Activated naive CD8-positive, alpha-beta T cell (primary cell): ENCODE data around the gene IRS2.
A peak's percentile ranks its signal among the peaks of the same experiment; 100 is the strongest.
"Not testable (repeated sequence)": the region's sequence is repeated elsewhere in the genome, so short reads cannot be mapped to it uniquely, and the experiment has no call there.

ENCODE experiments used
- H3K27ac Mint-ChIP-seq: one replicate; pipeline ENCODE4 v1.8.0; 2021; ENCODE audit warnings: mixed read lengths
- H3K27me3 Mint-ChIP-seq: one replicate; pipeline ENCODE4 v1.8.0; 2021; ENCODE audit warnings: mixed read lengths
- H3K36me3 Mint-ChIP-seq: one replicate; pipeline ENCODE4 v1.8.0; 2021; ENCODE audit warnings: mixed read lengths
- H3K4me1 Mint-ChIP-seq: one replicate; pipeline ENCODE4 v1.8.0; 2021; ENCODE audit warnings: low read depth, mixed read lengths
- H3K4me3 Mint-ChIP-seq: one replicate; pipeline ENCODE4 v1.8.0; 2021; ENCODE audit warnings: mild to moderate bottlenecking, mixed read lengths
- H3K9me3 Mint-ChIP-seq: one replicate; pipeline ENCODE4 v1.8.0; 2021; ENCODE audit warnings: low read depth, mixed read lengths

IRS2 gene

GRCh38 chr13:109741966-109742365 lies 44.4 kb downstream of the IRS2 start:
- peaks cover 18% of the 10 kb centered on the region for H3K4me1 Mint-ChIP-seq
- no peak overlapping the region for H3K4me3 Mint-ChIP-seq
- H3K9me3 Mint-ChIP-seq, result no peaks in the 10 kb centered on the region
- peaks cover 2% of the 10 kb centered on the region for H3K36me3 Mint-ChIP-seq
- no peak overlapping the region for H3K27ac Mint-ChIP-seq
- no peaks in the 10 kb centered on the region for H3K27me3 Mint-ChIP-seq

GRCh38 chr13:109740721-109741120 lies 45.7 kb downstream of the IRS2 start:
- no peaks in the 10 kb centered on the region for H3K27me3 Mint-ChIP-seq
- H3K9me3 Mint-ChIP-seq, result no peaks in the 10 kb centered on the region
- H3K4me1 Mint-ChIP-seq, result peaks cover 18% of the 10 kb centered on the region
- no peak overlapping the region for H3K27ac Mint-ChIP-seq
- peaks cover 2% of the 10 kb centered on the region for H3K36me3 Mint-ChIP-seq
- no peak overlapping the region for H3K4me3 Mint-ChIP-seq

- Mint-ChIP-seq H3K4me1 (peaks cover 18% of the 10 kb centered on the region), H3K9me3 (no peaks in the 10 kb centered on the region), H3K27ac (no peak overlapping the region), H3K27me3 (no peaks in the 10 kb centered on the region), H3K36me3 (peaks cover 2% of the 10 kb centered on the region), H3K4me3 (no peak overlapping the region)
Observed at GRCh38 chr13:109740121-109740520, 46.3 kb downstream of the IRS2 start.

GRCh38 chr13:109738298-109738746 lies 48.1 kb downstream of the IRS2 start:
- Mint-ChIP-seq H3K4me3 (no peak overlapping the region), H3K27me3 (no peaks in the 10 kb centered on the region)

GRCh38 chr13:109737606-109738005 lies 48.8 kb downstream of the IRS2 start:
- no peaks in the 10 kb centered on the region for H3K9me3 Mint-ChIP-seq
- H3K27me3 Mint-ChIP-seq, result no peaks in the 10 kb centered on the region
- no peak overlapping the region for H3K4me3 Mint-ChIP-seq
- H3K36me3 Mint-ChIP-seq, result peaks cover 2% of the 10 kb centered on the region
- no peak overlapping the region for H3K27ac Mint-ChIP-seq
- H3K4me1 Mint-ChIP-seq, result peaks cover 8% of the 10 kb centered on the region

More at GRCh38 chr13:109738298-109738746, 48.1 kb downstream of the IRS2 start:
- peaks cover 9% of the 10 kb centered on the region for H3K4me1 Mint-ChIP-seq
- H3K27ac Mint-ChIP-seq, result no peak overlapping the region
- no peaks in the 10 kb centered on the region for H3K9me3 Mint-ChIP-seq
- H3K36me3 Mint-ChIP-seq, result peaks cover 2% of the 10 kb centered on the region

- Mint-ChIP-seq H3K27me3 (no peaks in the 10 kb centered on the region), H3K27ac (no peak overlapping the region), H3K9me3 (no peaks in the 10 kb centered on the region), H3K4me3 (no peak overlapping the region), H3K4me1 (peaks cover 10% of the 10 kb centered on the region), H3K36me3 (peaks cover 2% of the 10 kb centered on the region)
Observed at GRCh38 chr13:109737046-109737573, 49.3 kb downstream of the IRS2 start.

GRCh38 chr13:109735436-109735966 lies 50.9 kb downstream of the IRS2 start:
- no peak overlapping the region for H3K4me3 Mint-ChIP-seq
- H3K36me3 Mint-ChIP-seq, result no peaks in the 10 kb centered on the region
- H3K27ac Mint-ChIP-seq, result no peak overlapping the region

GRCh38 chr13:109734002-109734785 lies 52.2 kb downstream of the IRS2 start:
- Mint-ChIP-seq H3K36me3 (no peaks in the 10 kb centered on the region), H3K9me3 (no peaks in the 10 kb centered on the region), H3K4me1 (peaks cover 23% of the 10 kb centered on the region), H3K27ac (no peak overlapping the region), H3K27me3 (no peaks in the 10 kb centered on the region), H3K4me3 (no peak overlapping the region)

More at GRCh38 chr13:109735436-109735966, 50.9 kb downstream of the IRS2 start:
- Mint-ChIP-seq H3K9me3 (no peaks in the 10 kb centered on the region), H3K4me1 (peaks cover 23% of the 10 kb centered on the region), H3K27me3 (no peaks in the 10 kb centered on the region)

GRCh38 chr13:109733550-109733949 lies 52.8 kb downstream of the IRS2 start:
- Mint-ChIP-seq H3K27ac (no peak overlapping the region), H3K9me3 (no peaks in the 10 kb centered on the region), H3K27me3 (peaks cover 2% of the 10 kb centered on the region), H3K36me3 (no peaks in the 10 kb centered on the region), H3K4me1 (peaks cover 23% of the 10 kb centered on the region), H3K4me3 (no peak overlapping the region)

GRCh38 chr13:109732470-109733170 lies 53.8 kb downstream of the IRS2 start:
- not testable (repeated sequence) for H3K27me3 Mint-ChIP-seq, H3K36me3 Mint-ChIP-seq, H3K9me3 Mint-ChIP-seq, H3K27ac Mint-ChIP-seq
- peak overlapping the region; percentile 92 for H3K4me3 Mint-ChIP-seq
- H3K4me1 Mint-ChIP-seq, result peaks cover 21% of the 10 kb centered on the region

- Mint-ChIP-seq H3K4me3 (no peak overlapping the region), H3K4me1 (peaks cover 20% of the 10 kb centered on the region)
Observed at GRCh38 chr13:109730812-109731335, 55.5 kb downstream of the IRS2 start.

GRCh38 chr13:109728791-109729731 lies 57.3 kb downstream of the IRS2 start:
- no peak overlapping the region for H3K27ac Mint-ChIP-seq
- H3K36me3 Mint-ChIP-seq, result no peaks in the 10 kb centered on the region
- H3K27me3 Mint-ChIP-seq, result peaks cover 2% of the 10 kb centered on the region
- no peaks in the 10 kb centered on the region for H3K9me3 Mint-ChIP-seq
- H3K4me1 Mint-ChIP-seq, result peaks cover 20% of the 10 kb centered on the region
- H3K4me3 Mint-ChIP-seq, result no peak overlapping the region

More at GRCh38 chr13:109730812-109731335, 55.5 kb downstream of the IRS2 start:
- peaks cover 2% of the 10 kb centered on the region for H3K27me3 Mint-ChIP-seq
- H3K36me3 Mint-ChIP-seq, result no peaks in the 10 kb centered on the region
- H3K9me3 Mint-ChIP-seq, result no peaks in the 10 kb centered on the region
- no peak overlapping the region for H3K27ac Mint-ChIP-seq

- Mint-ChIP-seq H3K4me1 (peaks cover 15% of the 10 kb centered on the region), H3K36me3 (no peaks in the 10 kb centered on the region), H3K27ac (no peak overlapping the region), H3K9me3 (no peaks in the 10 kb centered on the region), H3K27me3 (peaks cover 2% of the 10 kb centered on the region), H3K4me3 (no peak overlapping the region)
Observed at GRCh38 chr13:109728061-109728460, 58.3 kb downstream of the IRS2 start.

GRCh38 chr13:109727251-109727650 lies 59.1 kb downstream of the IRS2 start:
- no peak overlapping the region for H3K4me3 Mint-ChIP-seq
- H3K4me1 Mint-ChIP-seq, result peaks cover 15% of the 10 kb centered on the region
- peaks cover 2% of the 10 kb centered on the region for H3K27me3 Mint-ChIP-seq
- H3K9me3 Mint-ChIP-seq, result no peaks in the 10 kb centered on the region
- H3K36me3 Mint-ChIP-seq, result no peaks in the 10 kb centered on the region
- H3K27ac Mint-ChIP-seq, result no peak overlapping the region
